Hepatocyte (in vitro differentiated cells): ENCODE results near the gene CHD6.

ENCODE experiments used
- EZH2 ChIP-seq: fragments of 200-600 bp; sonication (generic); IDR thresholded peaks from 2 replicates; pipeline ENCODE4 v1.6.1; 2016; ENCODE audit warnings: antibody characterized with exemption, mild to moderate bottlenecking, borderline replicate concordance
- EZH2phosphoT487 ChIP-seq: fragments of 200-600 bp; sonication (generic); IDR thresholded peaks from one replicate; pipeline ENCODE4 v1.6.1; 2018; ENCODE audit warnings: antibody characterized with exemption, mild to moderate bottlenecking, low read depth, moderate library complexity; ENCODE audit not compliant: unreplicated experiment, severe bottlenecking
- TF ChIP-seq, protein P1 (sequence below): fragments of 200-600 bp; sonication (generic); IDR thresholded peaks from 2 replicates; pipeline ENCODE4 v1.5.1; 2016; ENCODE audit warnings: antibody characterized with exemption, mild to moderate bottlenecking; ENCODE audit not compliant: poor library complexity

DNA sequence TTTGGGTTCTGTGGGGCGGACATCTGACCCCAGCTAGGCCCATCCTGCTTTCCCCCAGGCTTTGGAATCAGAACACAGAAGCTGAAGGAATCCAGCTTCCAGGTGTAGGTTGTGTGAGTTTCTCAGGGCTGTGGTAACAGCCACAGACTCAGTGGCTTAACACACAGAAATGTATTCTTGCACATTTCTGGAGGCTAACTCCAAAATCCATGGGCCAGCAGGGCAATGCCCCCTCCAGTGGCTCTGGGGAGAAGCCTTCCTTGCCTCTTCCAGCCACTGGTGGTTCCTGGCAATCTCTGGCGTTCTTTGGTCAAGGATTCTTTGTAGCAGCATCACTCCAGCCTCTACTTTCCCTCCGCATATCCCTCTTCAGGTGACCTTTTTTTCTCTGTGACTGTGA, 250.2 kb downstream of the CHD6 start:
- TF ChIP-seq, protein P1, sequence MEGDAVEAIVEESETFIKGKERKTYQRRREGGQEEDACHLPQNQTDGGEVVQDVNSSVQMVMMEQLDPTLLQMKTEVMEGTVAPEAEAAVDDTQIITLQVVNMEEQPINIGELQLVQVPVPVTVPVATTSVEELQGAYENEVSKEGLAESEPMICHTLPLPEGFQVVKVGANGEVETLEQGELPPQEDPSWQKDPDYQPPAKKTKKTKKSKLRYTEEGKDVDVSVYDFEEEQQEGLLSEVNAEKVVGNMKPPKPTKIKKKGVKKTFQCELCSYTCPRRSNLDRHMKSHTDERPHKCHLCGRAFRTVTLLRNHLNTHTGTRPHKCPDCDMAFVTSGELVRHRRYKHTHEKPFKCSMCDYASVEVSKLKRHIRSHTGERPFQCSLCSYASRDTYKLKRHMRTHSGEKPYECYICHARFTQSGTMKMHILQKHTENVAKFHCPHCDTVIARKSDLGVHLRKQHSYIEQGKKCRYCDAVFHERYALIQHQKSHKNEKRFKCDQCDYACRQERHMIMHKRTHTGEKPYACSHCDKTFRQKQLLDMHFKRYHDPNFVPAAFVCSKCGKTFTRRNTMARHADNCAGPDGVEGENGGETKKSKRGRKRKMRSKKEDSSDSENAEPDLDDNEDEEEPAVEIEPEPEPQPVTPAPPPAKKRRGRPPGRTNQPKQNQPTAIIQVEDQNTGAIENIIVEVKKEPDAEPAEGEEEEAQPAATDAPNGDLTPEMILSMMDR, result no peak
- TF ChIP-seq EZH2 (no peak), EZH2phosphoT487 (no peak)
